Bronchial smooth muscle cell (primary cell): ENCODE measurements around the gene DCLK2. TPM values are rescaled to one million over a fixed set of nuclear protein-coding genes. Genes with fewer than 3 reads are reported as not detected.

Experiments used
- total RNA-seq: library from RNA; depleted of rRNA; stranded (reverse); fragments of >200 nt; gene quantifications from 2 replicates; pipeline ENCODE4 v1.2.1, GENCODE V29; 2014

Gene DCLK2
- 3.0 and 4.8 TPM in 2 replicates for total RNA-seq

DNA sequence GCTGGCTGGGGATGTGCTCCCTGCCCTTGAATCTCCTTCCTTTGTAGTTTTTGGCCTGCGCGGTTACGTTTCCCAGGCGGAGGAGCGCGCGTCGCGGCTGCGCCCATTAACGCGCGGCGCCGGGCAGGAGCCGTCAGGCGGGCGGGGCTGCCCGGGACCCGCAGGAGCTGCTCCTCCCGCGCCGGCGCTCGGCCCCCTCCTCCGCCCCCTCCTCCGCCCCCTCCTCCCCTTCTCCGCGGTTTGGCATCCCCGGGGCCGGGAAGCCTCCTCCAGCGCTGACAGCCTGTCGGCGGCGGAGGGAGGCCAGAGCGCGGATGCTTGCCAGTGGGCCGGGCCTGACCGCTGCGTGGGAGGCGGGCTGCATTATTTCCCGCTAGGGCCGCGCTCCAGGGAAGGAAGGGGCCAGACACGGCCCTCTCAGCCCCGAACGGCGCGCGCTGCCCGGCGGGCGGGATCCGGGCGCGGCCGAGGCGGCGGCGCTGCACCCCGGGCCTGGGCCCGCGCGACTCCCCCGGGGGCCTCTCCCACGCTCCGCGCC lies at the start of gene DCLK2:
Gene DCLK2 (plus strand): TSS at position 405 of the 538 bp plus-strand sequence. CDS start 583 bp downstream, outside the sequence.

